ENCODE measurements around the gene SKIDA1.
A peak's percentile ranks its signal among the peaks of the same experiment; 100 is the strongest.

Gene SKIDA1

GRCh38 chr10:21528236-21529031, 3.0 kb upstream of the SKIDA1 start:
- DNase-seq: peak in 2 of 14 donors; percentile 4 to 72

DNA sequence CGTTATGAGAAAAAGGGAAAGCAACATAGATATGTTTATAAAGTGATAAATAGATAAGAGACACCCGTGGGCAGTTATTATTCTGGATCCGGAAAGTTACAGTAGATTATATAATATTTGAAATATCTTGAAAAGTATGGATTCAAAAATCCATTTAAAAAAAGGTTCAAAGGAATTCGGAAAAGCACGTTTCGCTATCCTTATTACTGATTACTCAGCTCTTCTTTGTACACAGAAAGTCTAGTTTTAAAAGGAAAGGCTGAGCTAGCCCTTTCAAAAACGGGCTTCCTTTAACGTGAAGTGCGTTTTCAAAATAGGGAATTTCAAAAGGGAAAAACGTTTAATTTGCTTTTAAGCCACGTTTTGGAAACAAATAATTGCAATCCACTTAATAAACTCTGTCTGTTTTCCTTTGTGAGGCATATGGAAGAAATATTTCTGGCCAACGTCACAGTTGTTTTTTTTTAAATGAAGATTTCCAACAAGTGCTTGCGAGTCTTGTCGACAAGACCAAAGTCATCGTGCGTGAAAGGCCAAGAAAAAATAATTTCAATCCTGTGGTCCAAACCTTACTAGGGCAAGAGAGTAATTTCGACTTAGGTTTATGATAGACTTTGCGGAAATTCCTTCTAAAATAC, 2.2 kb upstream of the SKIDA1 start:
- peak in 1 of 14 donors; percentile 60 for DNase-seq

DNA sequence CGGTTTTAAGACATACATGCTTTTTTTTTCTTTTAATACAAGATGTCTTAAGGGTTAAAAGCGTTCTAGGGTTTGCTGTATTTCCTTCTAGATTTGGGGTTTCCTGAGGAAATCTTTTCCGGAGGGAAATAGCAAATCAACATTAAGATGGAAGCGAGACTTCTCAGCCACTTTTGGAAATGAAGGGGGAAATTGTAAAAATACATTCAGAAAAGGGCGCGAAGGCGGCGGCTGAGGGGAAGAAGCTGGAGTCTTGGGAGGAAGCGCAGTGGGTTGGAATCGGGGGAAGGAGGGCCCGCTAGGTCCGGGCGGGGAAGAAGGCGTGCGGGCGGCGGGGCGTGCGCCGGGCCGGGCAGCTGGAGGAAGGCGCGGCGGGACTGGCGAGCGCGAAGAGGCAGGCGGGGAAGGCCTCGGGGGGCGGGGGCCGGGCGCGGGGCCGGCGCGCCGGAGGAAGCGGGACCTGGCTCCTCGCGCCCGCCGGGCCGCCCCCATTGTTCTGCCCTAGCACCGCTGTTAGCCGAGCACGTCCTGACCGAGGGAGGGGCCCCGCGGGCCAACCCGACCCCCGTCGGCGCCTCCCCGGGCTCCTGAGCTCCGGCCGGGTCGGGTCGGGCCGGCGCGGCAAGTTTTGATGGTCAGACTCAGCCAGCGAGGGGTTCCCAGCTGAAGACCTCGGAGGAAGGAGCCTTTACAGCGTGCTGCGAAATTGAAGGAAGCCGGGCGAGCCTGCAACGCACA, 1.5 kb upstream of the SKIDA1 start:
- peak in 12 of 14 donors; percentile 24 to 85 (median 71) for DNase-seq

DNA sequence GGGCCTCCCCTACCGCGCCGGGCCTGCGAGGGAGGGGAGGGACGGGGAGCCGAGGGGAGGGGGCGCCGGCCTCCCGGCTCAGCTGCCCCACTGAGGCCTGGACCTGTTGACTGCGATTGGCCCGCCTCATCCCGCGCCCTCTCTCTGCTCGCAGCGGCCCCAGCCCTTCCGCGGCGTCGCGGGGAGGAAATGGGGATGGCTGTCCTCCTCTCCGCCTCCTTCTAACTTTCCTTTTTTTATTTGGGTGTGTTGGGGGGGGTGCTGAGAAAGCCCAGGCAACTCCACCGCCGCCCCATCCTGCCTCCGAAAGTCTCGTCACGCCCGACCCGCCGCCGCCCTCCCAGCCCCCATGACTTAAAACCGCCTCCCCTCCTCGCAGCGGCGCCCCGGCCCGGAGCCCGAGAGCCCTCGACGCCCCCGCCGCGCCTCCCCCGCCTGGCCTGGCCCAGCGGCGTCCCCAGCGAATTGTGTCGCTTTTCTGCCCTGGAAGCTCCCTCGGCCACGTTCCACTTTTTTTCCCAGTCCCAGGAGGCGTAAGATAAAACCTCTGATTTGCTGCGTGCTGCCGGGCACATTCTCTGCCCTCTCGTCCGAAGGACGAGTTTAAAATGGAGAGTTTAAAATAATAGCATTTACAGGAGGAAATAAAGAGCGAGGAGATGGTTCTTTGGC, 842 bp upstream of the SKIDA1 start:
- peak in 11 of 14 donors; percentile 57 to 91 (median 87) for DNase-seq

- DNase-seq: peak in 4 of 14 donors; percentile 37 to 83 (median 52)
Observed at GRCh38 chr10:21524526-21525366, 736 bp downstream of the SKIDA1 start.

GRCh38 chr10:21524131-21524525, 1.4 kb downstream of the SKIDA1 start:
- DNase-seq: no peak

DNA sequence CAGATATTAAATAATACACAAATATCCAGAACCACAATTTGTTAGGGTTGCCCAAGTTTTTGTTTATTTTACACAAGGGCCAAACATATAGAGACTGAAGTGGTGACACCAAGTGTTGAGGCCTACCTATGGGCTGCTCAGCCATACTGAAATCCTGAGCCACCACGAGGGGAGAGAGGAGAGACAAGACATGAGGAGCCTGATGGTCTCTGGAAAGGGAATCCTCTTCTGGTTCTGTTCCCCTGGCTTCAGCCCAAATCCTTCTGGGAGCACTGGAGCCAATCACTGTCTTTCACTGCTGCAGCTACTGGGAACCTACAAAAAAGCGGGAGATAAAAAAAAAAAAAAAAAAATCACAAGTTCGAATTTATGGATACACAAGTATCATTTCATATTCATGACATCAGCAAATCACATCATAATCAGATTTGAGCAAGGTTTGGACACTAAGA, 1.9 kb downstream of the SKIDA1 start:
- peak in 2 of 14 donors; percentile 26 to 33 for DNase-seq

DNA sequence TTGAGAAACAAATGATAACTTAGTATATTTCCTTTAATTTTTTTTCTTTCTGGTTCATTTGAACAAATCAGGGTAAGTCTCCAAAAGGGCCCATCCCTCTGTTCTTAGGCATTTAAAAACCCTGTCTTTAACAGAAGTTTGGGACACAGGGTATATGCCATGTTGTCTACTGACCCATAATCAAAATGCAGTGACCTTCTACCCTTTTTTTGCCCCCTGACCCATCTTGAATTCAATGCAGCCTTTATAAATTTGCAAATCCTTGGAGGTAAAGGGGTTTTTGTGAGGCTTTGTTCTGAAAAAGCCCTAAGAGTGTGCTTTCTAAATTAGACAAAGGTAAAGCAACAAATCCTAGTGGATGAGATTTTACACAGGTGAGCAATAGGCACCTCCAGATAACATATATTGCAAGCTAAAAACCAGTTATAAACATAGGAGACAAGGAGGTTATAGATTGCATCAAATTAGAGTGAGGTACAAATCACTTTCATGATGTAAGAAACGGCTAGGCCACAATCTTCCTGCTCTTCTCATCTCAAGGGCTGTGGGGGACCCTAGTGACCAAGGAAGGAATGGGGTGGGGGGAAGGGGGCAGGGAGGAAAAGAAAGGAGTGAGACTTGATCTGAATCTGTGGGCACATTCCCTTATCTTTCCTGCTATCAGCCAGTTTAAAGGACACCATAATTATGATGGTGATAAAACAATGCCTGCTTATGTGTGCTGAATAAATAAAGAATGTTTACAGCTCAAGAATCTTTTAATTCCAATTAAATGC, 2.7 kb downstream of the SKIDA1 start:
- DNase-seq: no peak

DNA sequence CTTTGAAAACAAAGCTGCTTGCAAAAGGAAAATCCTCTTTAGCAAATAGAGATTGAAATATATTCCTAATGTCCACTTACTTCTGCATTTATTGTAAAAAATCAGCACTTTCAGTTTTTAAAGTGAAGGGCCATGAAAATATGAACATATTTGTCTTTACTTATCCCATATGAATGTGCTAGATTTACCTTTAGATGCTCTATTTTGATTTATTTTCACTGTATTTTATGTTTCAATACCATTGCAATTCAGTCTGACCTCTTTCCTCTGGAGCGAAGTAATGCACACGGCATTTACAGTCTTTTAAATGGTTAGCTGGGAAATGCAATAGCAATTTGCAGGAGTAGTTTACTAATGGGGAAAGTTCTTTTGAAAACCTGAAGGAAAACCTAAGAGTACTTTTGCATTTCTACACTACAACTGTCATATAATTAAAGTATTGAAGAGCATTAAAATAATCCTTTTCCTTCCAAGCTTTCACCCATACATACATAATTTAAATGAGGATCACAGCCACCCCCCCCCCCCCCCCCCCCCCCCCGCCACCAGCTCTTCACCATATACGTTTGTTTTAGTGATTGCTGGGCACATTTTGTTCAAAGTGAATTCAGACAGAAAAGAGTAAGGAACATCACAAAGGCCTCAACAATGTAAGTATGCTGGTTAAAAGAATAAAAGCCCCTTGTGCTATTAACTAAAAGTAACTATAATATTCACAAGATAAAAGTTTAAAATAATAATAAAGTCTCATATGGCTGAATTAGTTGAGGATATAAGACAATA, 3.5 kb downstream of the SKIDA1 start:
- DNase-seq: no peak

DNA sequence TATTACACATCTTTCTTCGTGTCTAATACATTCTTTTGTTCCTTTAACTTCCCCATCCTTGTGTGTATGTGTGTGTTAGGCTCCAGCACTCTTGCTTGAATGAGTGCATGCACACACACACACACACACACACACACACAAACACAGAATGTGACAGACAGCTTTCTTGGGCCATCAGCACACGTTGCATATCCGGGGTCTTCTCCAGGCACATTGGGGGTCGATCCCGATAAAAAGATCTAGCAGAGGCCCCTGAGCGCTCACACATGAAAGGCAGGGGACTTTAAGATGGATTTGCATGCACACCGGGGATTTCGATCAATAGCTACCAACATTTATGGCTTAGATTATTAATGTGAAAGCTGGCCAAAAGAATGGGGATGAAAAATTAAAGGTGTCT, 4.5 kb downstream of the SKIDA1 start:
- no peak for DNase-seq

- no peak for DNase-seq
Observed at GRCh38 chr10:21520509-21520908, 5.0 kb downstream of the SKIDA1 start.

DNA sequence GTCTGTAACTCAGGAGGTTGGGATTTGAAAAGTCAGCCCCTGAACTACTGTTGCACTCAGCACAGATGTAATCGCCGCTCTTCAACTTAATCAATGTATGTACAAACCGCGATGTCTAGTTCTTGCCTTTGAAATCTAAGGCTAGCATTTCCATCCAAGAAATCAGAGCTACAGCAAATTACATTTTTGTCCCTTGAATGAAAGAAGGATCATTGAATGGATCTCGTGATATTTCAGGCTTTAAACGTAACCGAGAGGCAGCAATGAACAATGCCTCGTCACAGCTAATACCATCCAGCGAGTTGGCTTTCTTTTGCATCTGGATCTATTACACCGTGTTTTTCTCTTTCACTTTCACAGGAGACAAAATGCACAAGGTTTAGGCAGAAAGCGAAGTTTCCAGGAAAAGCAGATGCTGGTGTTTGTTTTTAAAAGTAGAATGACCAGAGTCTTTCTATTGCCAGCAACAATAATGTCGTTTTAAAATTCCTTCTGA, 5.5 kb downstream of the SKIDA1 start:
- peak in 1 of 14 donors; percentile 30 for DNase-seq

DNA sequence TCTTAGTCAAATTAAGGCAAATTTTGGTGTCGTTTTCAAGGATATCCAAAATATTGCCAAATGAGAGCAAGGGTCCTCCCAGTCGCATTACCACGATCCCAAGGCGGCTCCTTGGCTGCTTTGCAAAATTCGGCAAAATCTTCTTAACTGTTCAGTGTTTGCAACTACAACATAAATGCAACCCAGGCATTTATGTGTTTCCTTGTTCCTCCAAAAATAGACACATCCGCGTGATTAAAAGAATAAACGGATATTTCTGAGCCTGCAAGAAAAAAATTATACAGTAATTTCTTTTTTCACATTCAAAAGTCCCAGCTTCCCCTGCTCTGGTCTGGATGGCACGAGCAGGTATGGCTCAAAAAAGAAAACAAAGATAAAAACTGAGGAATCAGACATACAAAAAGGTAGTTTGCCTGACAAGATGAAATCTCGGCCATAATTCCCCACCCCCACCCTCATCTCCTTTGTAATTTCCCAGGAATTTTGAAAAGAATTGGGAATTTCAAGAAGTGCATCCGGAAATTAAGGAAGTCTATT, 6.0 kb downstream of the SKIDA1 start:
- no peak for DNase-seq

- peak in 2 of 14 donors; percentile 24 to 26 for DNase-seq
Observed at GRCh38 chr10:21518641-21519396, 6.7 kb downstream of the SKIDA1 start.

DNA sequence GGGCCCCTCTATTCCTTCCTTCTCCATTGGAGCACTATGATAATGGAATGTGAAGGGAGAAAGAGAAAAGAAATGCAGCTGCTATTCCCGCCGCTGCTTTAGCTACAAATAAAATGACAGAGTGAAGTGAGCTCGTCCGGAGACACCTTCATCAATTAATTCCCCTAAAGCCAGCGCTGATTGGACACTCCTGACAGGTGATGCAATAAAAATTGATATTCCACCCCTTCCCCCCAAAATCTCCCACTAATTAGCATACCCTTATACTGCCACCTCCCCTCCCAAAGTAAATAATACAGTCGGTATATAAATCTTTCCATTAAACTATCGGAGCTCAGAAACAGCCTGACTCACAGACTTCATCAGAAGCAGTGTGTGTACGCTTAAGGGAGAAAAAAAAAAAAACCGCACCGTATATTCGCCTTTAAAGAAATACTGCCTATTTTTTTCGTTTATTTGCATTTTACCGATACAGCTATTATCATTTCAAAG, 7.3 kb downstream of the SKIDA1 start:
- DNase-seq: peak in 1 of 14 donors; percentile 26

GRCh38 chr10:21517134-21518031, 8.1 kb downstream of the SKIDA1 start:
- DNase-seq: peak in 10 of 14 donors; percentile 29 to 70 (median 60)
